Endothelial cell of umbilical vein (primary cell): ENCODE results near the gene EPB41L1. TPM values are rescaled to one million over a fixed set of nuclear protein-coding genes. Genes with fewer than 3 reads are reported as not detected.

Source experiments
- BruUV-seq: library from RNA; stranded (reverse); fragments of 400-500 nt; replicated peaks from 2 replicates; lab custom pipeline; 2021; lab: Mats Ljungman, UMichigan
- CTCF ChIA-PET: fragments of 300-600, 350-600 bp; sonication (Branson Sonifier 250); formaldehyde crosslinking; loops from one replicate; lab custom pipeline; 2021; ENCODE audit warnings: antibody characterized with exemption, inconsistent platforms; lab: Charles Lee
- POLR2A ChIA-PET: fragments of 300-600, 350-600 bp; sonication (Branson Sonifier 250); formaldehyde crosslinking; loops from one replicate; lab custom pipeline; 2021; ENCODE audit warnings: antibody characterized with exemption, inconsistent platforms; lab: Charles Lee
- DNase-seq: peaks from one replicate; pipeline ENCODE4 v3.0.0-alpha.2; 2011; ENCODE audit warnings: low read depth, low spot score
- FAIRE-seq: peaks from 2 replicates; lab custom pipeline; 2011; peaks lifted over from hg19 to GRCh38; lab: Jason Lieb, UNC
- H2AFZ ChIP-seq: 2 replicates; pipeline ENCODE4 v1.6.0; 2012; ENCODE audit warnings: low read depth, low read length, control low read depth, inconsistent platforms
- H3K27ac ChIP-seq: 2 replicates; pipeline ENCODE4 v1.5.1; 2011; ENCODE audit warnings: low read depth, mild to moderate bottlenecking, control low read depth, low read length, moderate library complexity; ENCODE audit not compliant: insufficient read depth
- H3K27me3 ChIP-seq, 2 experiments: 2 replicates each; pipeline versions ENCODE4 v1.6.0 to v1.6.1; 2011; ENCODE audit warnings: low read length in 2 of 2, mixed read lengths in 1 of 2; ENCODE audit not compliant: control insufficient read depth in 2 of 2, insufficient read depth in 2 of 2
- H3K36me3 ChIP-seq, 2 experiments: 2 replicates in 1 of 2; 3 replicates in 1 of 2; pipeline ENCODE4 v1.5.1; 2011; ENCODE audit warnings: low read length in 2 of 2, mild to moderate bottlenecking in 1 of 2, moderate library complexity in 1 of 2; ENCODE audit not compliant: control insufficient read depth in 2 of 2, insufficient read depth in 2 of 2; ENCODE audit errors: extremely low read depth in 1 of 2
- H3K4me1 ChIP-seq: 3 replicates; pipeline ENCODE4 v1.5.1; 2011; ENCODE audit warnings: mild to moderate bottlenecking, low read length; ENCODE audit not compliant: control insufficient read depth, insufficient read depth; ENCODE audit errors: extremely low read depth
- H3K4me2 ChIP-seq: 2 replicates; pipeline ENCODE4 v1.6.1; 2011; ENCODE audit warnings: low read length, control low read depth, mixed read lengths; ENCODE audit not compliant: insufficient read depth
- H3K4me3 ChIP-seq, 3 experiments: fragments of 200-600 bp in 1 of 3; sonication (generic), shearing (Covaris generic) in 1 of 3; replicated peaks in 1 of 3; 2 replicates each; pipeline ENCODE4 v1.5.1; 2011 to 2016; ENCODE audit warnings: control low read depth in 3 of 3, low read length in 3 of 3, mild to moderate bottlenecking in 2 of 3, inconsistent platforms in 1 of 3, low read depth in 1 of 3, moderate library complexity in 1 of 3; ENCODE audit not compliant: insufficient read depth in 1 of 3
- H3K79me2 ChIP-seq: 2 replicates; pipeline ENCODE4 v1.6.0; 2012; ENCODE audit warnings: low read length, inconsistent platforms; ENCODE audit not compliant: control insufficient read depth, insufficient read depth
- H3K9ac ChIP-seq: replicated peaks from 2 replicates; pipeline ENCODE3; 2011; ENCODE audit warnings: low read length, control low read depth; ENCODE audit not compliant: insufficient read depth; ENCODE audit errors: extremely low read depth
- H3K9me1 ChIP-seq: replicated peaks from 3 replicates; pipeline ENCODE4 v1.6.0; 2011; ENCODE audit warnings: mild to moderate bottlenecking, low read length; ENCODE audit not compliant: control insufficient read depth, insufficient read depth; ENCODE audit errors: extremely low read depth
- H3K9me3 ChIP-seq: replicated peaks from 2 replicates; pipeline ENCODE4 v1.5.1; 2012; ENCODE audit warnings: low read length, inconsistent platforms; ENCODE audit not compliant: control insufficient read depth, insufficient read depth
- H4K20me1 ChIP-seq: replicated peaks from 2 replicates; pipeline ENCODE3; 2011; ENCODE audit warnings: mild to moderate bottlenecking, low read length; ENCODE audit not compliant: control insufficient read depth, insufficient read depth; ENCODE audit errors: extremely low read depth
- CTCF ChIP-seq, 2 donors: IDR thresholded peaks; 1 replicate in 1 of 2; 2 replicates in 1 of 2; pipeline ENCODE4 v1.5.1; 2011; ENCODE audit warnings: low read length in 2 of 2, mild to moderate bottlenecking in 2 of 2, moderate library complexity in 2 of 2, control low read depth in 1 of 2, inconsistent platforms in 1 of 2, low read depth in 1 of 2; ENCODE audit not compliant: insufficient read depth in 1 of 2; ENCODE audit errors: extremely low read depth in 1 of 2
- GATA2 ChIP-seq: IDR thresholded peaks from 2 replicates; pipeline ENCODE4 v1.7.0; 2011; ENCODE audit warnings: low read depth, mild to moderate bottlenecking, moderate library complexity, mixed read lengths, low read length; ENCODE audit not compliant: insufficient read length, insufficient read depth
- JUN ChIP-seq: IDR thresholded peaks from 2 replicates; pipeline ENCODE4 v1.6.1; 2011; ENCODE audit warnings: borderline replicate concordance, low read depth; ENCODE audit not compliant: insufficient read length, insufficient read depth
- POLR2A ChIP-seq: IDR thresholded peaks from 2 replicates; pipeline ENCODE4 v1.6.1; 2012; ENCODE audit warnings: low read depth, mild to moderate bottlenecking, control low read depth, low read length
- POLR2AphosphoS5 ChIP-seq: IDR thresholded peaks from 2 replicates; pipeline ENCODE4 v1.6.1; 2012; ENCODE audit warnings: low read depth, mild to moderate bottlenecking, control low read depth, low read length, moderate library complexity; ENCODE audit not compliant: insufficient read depth
- dilution Hi-C: fragments of 300-500 bp; cut with MboI; formaldehyde crosslinking; loops from one replicate; pipeline ENCODE4 v1.15.0; 2019; ENCODE audit warnings: low sequenced_read_pairs; ENCODE audit not compliant: extremely low pct_ligation_motif_present
- intact Hi-C: fragments of 100-400 bp; cut with micrococcal nuclease; formaldehyde crosslinking; loops from one replicate; pipeline ENCODE4 v1.10.0; 2022
- polyA plus RNA-seq, 4 experiments: library from polyadenylated mRNA; depleted of rRNA in 3 of 4; stranded (reverse) in 3 of 4; unstranded in 1 of 4; fragments of >200 nt; gene quantifications; 2 replicates each; pipeline versions ENCODE4 v1.2.1 to v1.2.3, GENCODE V29; 2011 to 2012; ENCODE audit warnings: missing spikeins in 1 of 4
- total RNA-seq: library from RNA; stranded (reverse); gene quantifications from 2 replicates; pipeline ENCODE4 v1.2.3, GENCODE V29; 2021

The EPB41L1 gene
- total and polyA plus RNA-seq, 2 donors (not counting 3 experiments of a cell fraction or from before 2014, with no cell fraction given): 6.1 to 12.2 TPM

- H3K9me1 ChIP-seq: no peaks in the 10 kb centered on the region
- H3K9ac ChIP-seq: no peak overlapping the region
- dilution Hi-C loops: no loop called here
- TF ChIP-seq GATA2 (no peak), CTCF (IDR thresholded peaks at IDR 0.05; ENCODE audit: extremely low read depth in 1 of 2, insufficient read depth in 1 of 2, low read depth in 1 of 2, low read length in 2 of 2) (no peak), POLR2AphosphoS5 (no peak), POLR2A (no peak)
- no peaks in the 10 kb centered on the region for H3K79me2 ChIP-seq
- FAIRE-seq (no peak), DNase-seq (no peak)
- no peaks in the 10 kb centered on the region for H3K4me1 ChIP-seq
- no peak overlapping the region for H3K27ac ChIP-seq
- POLR2A ChIA-PET: no interaction called here
- no peak overlapping the region for H3K4me2 ChIP-seq
- intact Hi-C loops: no loop called here
- CTCF ChIA-PET: interaction anchor here (1.2 to 3.3 kb wide), 4 partner anchors 14 to 223 kb away, joined by 4 to 22 read pairs (median 13); no protein-coding TSS in a partner anchor
- H2AFZ ChIP-seq: no peak overlapping the region
- no peaks in the 10 kb centered on the region for H3K9me3 ChIP-seq
- no TSS peak for BruUV-seq
- H3K27me3 ChIP-seq: peaks cover 0 to 2% of the 10 kb centered on the region in 2 experiments
- H3K36me3 ChIP-seq: no peaks in the 10 kb centered on the region
- no peaks in the 10 kb centered on the region for H4K20me1 ChIP-seq
- H3K4me3 ChIP-seq: no peak overlapping the region
These were observed 61.9 kb downstream of the EPB41L1 start for GRCh38 chr20:36216314-36217025.

GRCh38 chr20:36217226-36217625 lies 62.7 kb downstream of the EPB41L1 start:
- no peak for FAIRE-seq
- Histone ChIP-seq H3K36me3 (no peaks in the 10 kb centered on the region), H3K79me2 (no peaks in the 10 kb centered on the region), H3K9me3 (no peaks in the 10 kb centered on the region), H3K9ac (no peak overlapping the region), H4K20me1 (no peaks in the 10 kb centered on the region), H3K9me1 (no peaks in the 10 kb centered on the region), H3K4me2 (no peak overlapping the region), H2AFZ (no peak overlapping the region), H3K27ac (no peak overlapping the region), H3K27me3 (peaks cover 0 to 2% of the 10 kb centered on the region in 2 experiments), H3K4me3 (no peak overlapping the region), H3K4me1 (no peaks in the 10 kb centered on the region)
- no TSS peak for BruUV-seq
- dilution Hi-C loops: no loop called here
- intact Hi-C loops: no loop called here
- TF ChIP-seq JUN: no peak
- ChIA-PET POLR2A (no interaction called here), CTCF (interaction anchor here (1.2 to 3.3 kb wide), 5 partner anchors 15 to 222 kb away, joined by 4 to 22 read pairs (median 8); no protein-coding TSS in a partner anchor)
- DNase-seq: no peak
